ENCODE results near the gene PACSIN1. TPM values are rescaled to one million over a fixed set of nuclear protein-coding genes. Genes with fewer than 3 reads are reported as not detected.

The PACSIN1 gene
- total RNA-seq, 2 donors from 2014 or later: 0.09 TPM; not detected in 1

DNA sequence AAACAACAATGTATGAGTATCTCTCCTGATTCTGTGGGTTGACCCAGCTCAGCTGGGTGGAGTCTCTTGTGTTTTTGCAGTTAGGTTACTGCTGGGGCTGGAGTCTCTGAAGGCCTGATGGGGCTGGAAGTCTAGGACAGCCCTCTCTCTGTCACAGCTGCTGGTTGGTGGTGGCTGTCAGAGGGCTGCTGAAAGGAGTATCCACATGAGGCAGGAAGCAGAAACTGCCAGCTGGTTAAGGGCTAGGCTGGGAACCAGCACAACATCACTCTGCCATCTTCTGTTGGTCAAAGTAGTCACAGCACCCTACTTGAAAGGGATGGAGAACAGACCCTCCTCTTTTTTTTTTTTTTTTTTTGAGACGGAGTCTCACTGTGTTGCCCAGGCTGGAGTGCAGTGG, 10.0 kb upstream of the PACSIN1 start:
- DNase-seq (ENCODE audit: low spot score): no peak
- intact Hi-C loops (cut with DNase I): no loop called here

DNA sequence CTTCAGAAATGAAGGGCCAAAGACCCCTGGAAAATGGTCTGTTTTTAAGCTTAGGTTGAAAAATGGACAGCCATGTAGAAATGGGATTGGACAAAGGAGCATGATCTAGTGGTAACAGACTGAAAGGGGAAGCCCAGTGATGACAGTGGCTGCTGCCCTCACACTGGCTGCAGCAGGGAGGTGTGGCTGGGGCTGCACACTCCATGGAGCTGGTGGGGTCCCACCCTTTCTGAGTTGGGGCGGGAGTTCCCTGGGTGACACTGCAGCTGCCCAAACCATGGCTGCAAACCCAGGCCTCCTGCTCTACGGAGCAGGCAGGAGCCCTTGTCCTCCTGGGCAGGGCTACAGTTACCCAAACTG, 8.5 kb upstream of the PACSIN1 start:
- no peak for DNase-seq (ENCODE audit: low spot score)
- intact Hi-C loops (cut with DNase I): no loop called here

DNA sequence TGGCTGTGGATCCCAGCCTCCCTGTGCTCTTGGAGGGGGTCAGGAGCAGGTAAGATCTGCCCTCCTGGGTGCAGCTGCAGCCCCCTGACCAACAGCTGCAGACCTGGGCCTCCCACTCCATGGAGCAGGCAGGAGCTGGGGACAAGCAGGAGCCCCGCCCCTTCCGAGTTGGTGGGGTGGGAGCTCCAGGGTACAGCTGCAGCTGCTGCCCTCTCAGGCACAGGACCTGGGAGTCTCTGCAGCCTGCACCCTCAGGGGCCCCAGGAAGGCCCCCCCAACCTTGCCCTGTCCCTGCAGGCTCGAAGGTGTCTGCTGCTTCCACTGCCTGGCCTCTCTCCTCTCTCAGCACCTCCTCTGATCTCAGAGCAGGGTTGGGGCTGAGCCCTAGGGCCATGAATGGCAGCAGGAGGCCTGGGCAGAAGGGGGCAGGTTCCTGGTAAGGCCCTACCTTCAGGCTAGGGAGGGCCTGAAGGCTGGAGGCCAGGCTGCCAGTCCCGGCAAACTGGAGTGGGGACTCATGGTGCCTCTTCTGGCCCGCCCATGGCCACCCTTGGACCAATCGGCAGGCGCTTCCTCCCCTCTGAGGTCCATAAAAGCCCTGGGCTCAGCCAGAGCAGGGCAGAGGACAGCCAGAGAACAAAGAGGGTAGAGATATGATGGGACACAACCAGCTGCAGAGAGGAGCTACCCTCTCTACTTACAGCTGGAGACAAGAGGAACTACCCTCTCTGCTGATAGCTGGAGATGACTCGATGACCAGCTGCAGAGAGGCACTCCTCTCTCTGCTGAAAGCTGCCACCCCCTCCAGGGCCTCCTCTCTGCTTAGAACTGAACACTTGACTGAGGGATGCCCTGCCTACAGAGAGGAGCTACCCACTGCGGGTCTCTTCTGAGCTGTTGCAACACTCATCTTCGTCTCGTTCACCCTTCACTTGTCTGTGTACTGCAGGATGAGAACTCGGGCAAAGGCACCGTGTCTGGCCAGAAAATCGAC, 7.8 kb upstream of the PACSIN1 start:
- intact Hi-C loops (cut with DNase I): no loop called here
- no peak for DNase-seq (ENCODE audit: low spot score)

GRCh38 chr6:34459899-34460593, 5.8 kb upstream of the PACSIN1 start:
- DNase-seq (ENCODE audit: low spot score): no peak
- intact Hi-C loops (cut with DNase I): no loop called here

GRCh38 chr6:34460796-34461507, 4.9 kb upstream of the PACSIN1 start:
- intact Hi-C loops (cut with DNase I): no loop called here
- DNase-seq (ENCODE audit: low spot score): no peak

DNA sequence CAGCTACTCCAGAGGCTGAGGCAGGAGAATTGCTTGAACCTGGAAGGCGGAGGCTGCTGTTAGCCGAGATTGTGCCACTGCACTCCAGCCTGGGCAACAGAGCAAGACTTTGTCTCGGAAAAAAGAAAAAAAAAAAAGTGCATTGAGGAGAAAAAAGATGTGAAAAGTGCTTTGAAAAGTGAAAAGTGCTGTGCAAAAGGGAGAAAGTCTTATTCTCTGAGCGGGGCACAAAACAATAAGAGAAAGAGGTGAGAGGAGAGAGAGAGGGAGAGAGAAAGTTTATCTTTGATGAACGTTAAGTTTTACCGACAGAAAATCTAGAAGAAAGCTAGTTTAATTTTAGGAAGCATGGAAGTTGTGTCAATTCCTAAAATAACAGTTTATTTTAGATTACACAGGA, 3.9 kb upstream of the PACSIN1 start:
- intact Hi-C loops (cut with DNase I): no loop called here
- no peak for DNase-seq (ENCODE audit: low spot score)

DNA sequence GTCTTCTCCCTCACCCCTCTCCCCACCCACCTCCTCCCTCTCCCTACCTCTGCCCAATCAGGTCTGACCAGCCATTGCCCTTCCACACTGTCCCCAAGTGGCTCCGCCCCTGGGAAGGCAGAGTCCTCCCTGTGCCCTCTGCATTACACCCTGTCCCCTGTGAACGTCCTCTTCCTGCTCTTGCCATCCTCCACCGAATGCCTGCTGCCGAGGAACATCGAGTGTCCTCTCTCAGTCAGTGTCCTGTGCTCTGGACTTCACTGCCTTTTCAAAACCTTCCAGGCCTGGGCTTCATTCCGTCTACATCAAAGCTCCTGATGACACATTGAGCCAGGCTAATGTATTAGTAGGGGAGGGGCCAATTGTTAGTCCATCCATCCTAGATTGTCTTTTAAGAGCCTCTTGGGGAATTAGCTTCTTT, 3.3 kb upstream of the PACSIN1 start:
- intact Hi-C loops (cut with DNase I): no loop called here
- DNase-seq (ENCODE audit: low spot score): no peak

- intact Hi-C loops (cut with DNase I): no loop called here
- DNase-seq (ENCODE audit: low spot score): no peak
Observed at GRCh38 chr6:34463299-34463698, 2.6 kb upstream of the PACSIN1 start.

GRCh38 chr6:34463849-34464248, 2.0 kb upstream of the PACSIN1 start:
- no peak for DNase-seq (ENCODE audit: low spot score)
- intact Hi-C loops (cut with DNase I): no loop called here

DNA sequence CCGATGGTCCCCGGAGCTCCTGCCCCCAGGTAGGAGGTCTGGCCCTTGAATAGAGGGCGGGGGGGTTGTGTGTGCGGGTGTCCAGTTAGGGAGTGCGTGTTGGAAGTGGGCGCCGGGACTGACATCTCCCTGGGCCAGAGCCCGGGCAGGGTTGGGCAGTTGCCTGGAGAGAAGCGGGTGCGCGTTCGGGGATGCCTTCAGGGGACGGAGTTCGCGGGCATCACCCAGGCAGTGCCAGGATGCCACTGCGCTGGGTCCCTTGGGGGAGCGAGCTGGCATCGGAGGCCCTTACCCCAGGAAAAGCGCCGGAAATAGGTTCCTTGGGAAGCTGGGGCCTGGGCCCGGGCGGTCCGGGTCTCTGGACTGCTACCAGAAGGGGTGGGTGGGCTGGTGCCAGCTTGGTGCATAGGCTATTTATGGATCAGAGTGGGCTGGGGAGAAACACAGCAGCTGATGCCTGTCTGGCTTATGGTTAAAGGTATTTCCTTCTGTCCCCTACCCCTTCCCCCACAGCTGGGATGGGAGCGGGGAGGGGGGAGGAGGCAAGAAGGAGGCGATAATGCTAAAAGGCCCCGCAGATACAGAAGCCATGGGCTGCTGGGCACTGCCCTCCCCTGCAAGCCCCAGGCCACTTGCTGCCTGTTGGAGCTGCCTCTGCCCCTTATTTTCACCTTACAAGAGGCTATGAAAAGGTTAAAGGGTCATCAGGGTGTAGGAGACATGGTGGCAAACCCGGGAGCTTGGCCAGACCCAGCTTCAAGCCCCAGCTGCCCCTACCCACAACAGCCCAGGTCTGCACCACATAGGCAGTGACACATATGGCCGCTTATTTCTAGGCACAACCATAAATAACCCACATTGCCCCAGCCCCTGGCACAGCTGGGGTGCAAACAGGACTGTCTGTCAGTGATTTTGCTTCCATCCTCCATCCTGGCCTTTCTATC, 638 bp downstream of the PACSIN1 start:
- DNase-seq (ENCODE audit: low spot score): no peak
- intact Hi-C loops (cut with DNase I): no loop called here

GRCh38 chr6:34468378-34468892, 2.6 kb downstream of the PACSIN1 start:
- no peak for DNase-seq (ENCODE audit: low spot score)
- intact Hi-C loops (cut with DNase I): no loop called here

DNA sequence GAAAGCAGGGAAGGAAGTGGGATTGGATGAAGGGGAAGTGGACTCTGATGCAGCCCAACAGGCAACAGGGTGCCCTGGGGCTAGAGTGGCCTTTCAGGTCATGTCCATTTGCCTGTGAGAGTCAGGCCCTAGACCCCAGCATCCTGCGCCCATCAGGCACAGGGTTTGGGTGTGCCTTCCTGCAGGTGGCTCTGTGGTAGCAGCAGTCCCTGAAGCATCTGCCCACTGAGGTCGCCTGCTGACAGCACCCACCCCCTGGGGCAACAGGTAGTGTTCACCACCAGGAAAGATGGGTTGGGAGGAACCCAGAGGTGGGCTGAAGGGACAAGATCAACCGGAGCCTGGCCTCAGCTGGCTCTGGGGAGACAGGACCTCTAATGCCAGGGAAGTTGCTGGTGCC, 3.6 kb downstream of the PACSIN1 start:
- intact Hi-C loops (cut with DNase I): no loop called here
- no peak for DNase-seq (ENCODE audit: low spot score)

GRCh38 chr6:34472425-34472824, 6.5 kb downstream of the PACSIN1 start:
- intact Hi-C loops (cut with DNase I): no loop called here
- no peak for DNase-seq (ENCODE audit: low spot score)

DNA sequence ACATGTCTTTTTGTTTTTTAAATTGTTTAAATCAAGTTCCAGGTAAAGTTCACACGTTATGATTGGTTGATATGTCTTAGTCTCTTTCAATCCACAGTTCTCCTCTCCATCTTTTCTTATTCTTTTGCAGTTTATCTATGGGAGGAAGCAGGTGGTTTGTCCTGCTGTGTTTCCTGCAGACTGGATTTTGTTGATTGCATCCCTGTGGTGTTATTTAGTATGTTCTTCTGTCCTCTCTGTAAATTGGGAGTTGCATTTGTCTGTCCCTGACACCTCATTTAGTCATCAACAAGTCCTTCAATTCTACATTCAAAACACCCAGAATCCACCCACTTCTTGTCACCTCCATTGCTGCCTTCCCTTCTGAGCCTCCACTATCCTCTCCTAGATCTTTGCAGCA, 8.1 kb downstream of the PACSIN1 start:
- no peak for DNase-seq (ENCODE audit: low spot score)
- intact Hi-C loops (cut with DNase I): no loop called here

DNA sequence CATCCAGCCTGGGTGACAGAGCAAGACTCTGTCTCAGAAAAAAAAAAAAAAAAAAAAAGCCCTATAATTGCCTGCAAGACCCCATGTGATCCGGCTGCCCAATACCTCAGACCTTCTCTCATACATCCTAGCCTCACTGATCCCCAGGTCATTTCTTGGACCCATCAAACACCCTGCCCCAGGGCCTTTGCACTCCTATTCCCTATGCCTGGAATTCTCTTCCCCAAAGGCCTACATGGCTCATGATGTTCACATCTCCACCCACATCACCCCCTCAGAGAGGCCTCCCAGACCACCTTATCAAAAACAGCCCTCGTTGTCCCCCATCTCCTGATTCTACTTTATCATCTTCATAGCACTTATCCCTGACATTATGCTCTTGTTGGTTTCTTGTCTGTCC, 8.9 kb downstream of the PACSIN1 start:
- intact Hi-C loops (cut with DNase I): no loop called here
- no peak for DNase-seq (ENCODE audit: low spot score)

GRCh38 chr6:34475238-34475682, 9.4 kb downstream of the PACSIN1 start:
- intact Hi-C loops (cut with DNase I): no loop called here
- DNase-seq (ENCODE audit: low spot score): no peak

- intact Hi-C loops (cut with DNase I): no loop called here
- DNase-seq (ENCODE audit: low spot score): no peak
Observed at GRCh38 chr6:34475767-34476328, 10.0 kb downstream of the PACSIN1 start.

DNA sequence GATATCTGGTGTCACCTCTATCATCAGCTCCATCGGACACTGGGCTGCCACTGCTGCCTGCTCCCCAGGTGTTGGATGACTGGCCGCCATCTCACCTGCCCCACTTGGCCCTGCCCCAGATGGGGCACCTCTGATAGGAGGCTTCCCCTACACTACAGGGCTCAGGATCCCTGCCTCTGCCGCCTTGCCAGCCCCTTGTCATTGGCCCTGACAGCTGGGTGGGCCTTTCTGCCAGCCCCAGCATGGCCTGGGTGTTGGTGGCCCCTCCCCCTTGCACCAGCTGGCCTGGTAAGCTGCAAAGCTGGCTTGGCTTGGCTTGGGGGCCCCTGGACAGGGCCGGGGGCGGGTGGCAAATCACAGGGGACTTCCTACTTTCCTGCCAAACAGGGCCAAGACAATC, 10.6 kb downstream of the PACSIN1 start:
- DNase-seq (ENCODE audit: low spot score): no peak
- intact Hi-C loops (cut with DNase I): no loop called here

Measured in posterior vena cava (tissue), 2 donors.